ENCODE results near the gene PPP1CC. TPM values are rescaled to one million over a fixed set of nuclear protein-coding genes. Genes with fewer than 3 reads are reported as not detected.

The PPP1CC gene
- total and polyA plus RNA-seq, 2 donors (not counting 3 experiments of a cell fraction or from before 2014, with no cell fraction given), result 67.1 to 139 TPM

DNA sequence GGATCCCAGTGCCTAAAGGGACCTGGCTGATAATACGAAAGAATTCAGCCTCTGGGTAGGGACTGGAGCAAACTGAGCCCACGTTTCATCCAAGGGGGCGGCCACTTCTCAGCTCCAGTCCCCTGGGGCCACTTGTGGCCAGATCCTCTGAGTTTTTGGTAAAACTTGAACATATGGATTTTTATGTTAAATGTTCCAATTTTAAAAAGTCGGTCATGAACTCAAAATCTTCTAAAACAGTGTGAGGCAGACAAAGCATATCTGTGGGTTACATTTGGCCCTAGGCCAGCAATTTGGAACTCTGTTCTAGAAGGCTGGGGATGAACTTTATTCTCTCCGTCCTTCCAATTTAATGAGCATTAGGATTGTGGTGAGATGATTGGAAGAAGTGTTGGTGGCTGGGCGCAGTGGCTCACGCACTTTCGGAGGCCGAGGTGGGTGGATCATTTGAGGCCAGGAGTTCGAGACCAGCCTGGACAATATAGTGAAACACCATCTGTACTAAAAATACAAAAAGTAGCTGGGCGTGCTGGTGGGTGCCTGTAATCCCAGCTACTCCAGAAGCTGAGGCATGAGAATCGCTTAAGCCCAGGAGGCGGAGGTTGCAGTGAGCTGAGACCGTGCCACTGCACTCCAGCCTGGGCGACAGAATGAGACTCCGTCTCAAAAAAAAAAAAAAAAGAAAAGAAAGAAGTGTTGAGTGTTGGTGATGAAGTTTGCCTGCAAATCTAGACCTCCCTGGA lies 3.0 kb upstream of the PPP1CC start:
- Histone ChIP-seq H3K9me3 (replicated peaks; ENCODE audit: control insufficient read depth, insufficient read depth, low read length) (no peaks in the 10 kb centered on the region), H3K4me2 (ENCODE audit: insufficient read depth, low read length) (no peak overlapping the region), H3K9ac (replicated peaks; ENCODE audit: extremely low read depth, insufficient read depth, low read length) (no peak overlapping the region), H3K4me1 (ENCODE audit: control insufficient read depth, extremely low read depth, insufficient read depth, low read length) (peaks cover 26% of the 10 kb centered on the region), H3K27me3 (ENCODE audit: control insufficient read depth in 2 of 2, insufficient read depth in 2 of 2, low read length in 2 of 2) (no peaks in the 10 kb centered on the region), H3K27ac (ENCODE audit: insufficient read depth, low read depth, low read length) (no peak overlapping the region), H3K9me1 (replicated peaks; ENCODE audit: control insufficient read depth, extremely low read depth, insufficient read depth, low read length) (no peaks in the 10 kb centered on the region), H2AFZ (ENCODE audit: low read depth, low read length) (no peak overlapping the region), H3K36me3 (ENCODE audit: control insufficient read depth in 2 of 2, extremely low read depth in 1 of 2, insufficient read depth in 2 of 2, low read length in 2 of 2) (no peaks in the 10 kb centered on the region), H3K4me3 (replicated peaks in 1 of 3; ENCODE audit: insufficient read depth in 1 of 3, low read depth in 1 of 3, low read length in 3 of 3) (no peak overlapping the region), H4K20me1 (replicated peaks; ENCODE audit: control insufficient read depth, extremely low read depth, insufficient read depth, low read length) (peaks cover 10% of the 10 kb centered on the region), H3K79me2 (ENCODE audit: control insufficient read depth, insufficient read depth, low read length) (peaks cover 19% of the 10 kb centered on the region)
- TF ChIP-seq POLR2A (IDR thresholded peaks at IDR 0.05; ENCODE audit: low read depth, low read length) (no peak), EZH2 (IDR thresholded peaks at IDR 0.05; ENCODE audit: borderline replicate concordance, low read depth, low read length, severe bottlenecking) (no peak), JUN (IDR thresholded peaks at IDR 0.05; ENCODE audit: borderline replicate concordance, insufficient read depth, insufficient read length, low read depth) (no peak), POLR2AphosphoS5 (IDR thresholded peaks at IDR 0.05; ENCODE audit: insufficient read depth, low read depth, low read length) (no peak), MYC (IDR thresholded peaks at IDR 0.05; ENCODE audit: low read depth, low read length) (no peak), FOS (IDR thresholded peaks at IDR 0.05; ENCODE audit: borderline replicate concordance, insufficient read depth, low read length) (no peak), GATA2 (IDR thresholded peaks at IDR 0.05; ENCODE audit: insufficient read depth, insufficient read length, low read depth, low read length) (no peak)
- TF ChIP-seq, protein P1, sequence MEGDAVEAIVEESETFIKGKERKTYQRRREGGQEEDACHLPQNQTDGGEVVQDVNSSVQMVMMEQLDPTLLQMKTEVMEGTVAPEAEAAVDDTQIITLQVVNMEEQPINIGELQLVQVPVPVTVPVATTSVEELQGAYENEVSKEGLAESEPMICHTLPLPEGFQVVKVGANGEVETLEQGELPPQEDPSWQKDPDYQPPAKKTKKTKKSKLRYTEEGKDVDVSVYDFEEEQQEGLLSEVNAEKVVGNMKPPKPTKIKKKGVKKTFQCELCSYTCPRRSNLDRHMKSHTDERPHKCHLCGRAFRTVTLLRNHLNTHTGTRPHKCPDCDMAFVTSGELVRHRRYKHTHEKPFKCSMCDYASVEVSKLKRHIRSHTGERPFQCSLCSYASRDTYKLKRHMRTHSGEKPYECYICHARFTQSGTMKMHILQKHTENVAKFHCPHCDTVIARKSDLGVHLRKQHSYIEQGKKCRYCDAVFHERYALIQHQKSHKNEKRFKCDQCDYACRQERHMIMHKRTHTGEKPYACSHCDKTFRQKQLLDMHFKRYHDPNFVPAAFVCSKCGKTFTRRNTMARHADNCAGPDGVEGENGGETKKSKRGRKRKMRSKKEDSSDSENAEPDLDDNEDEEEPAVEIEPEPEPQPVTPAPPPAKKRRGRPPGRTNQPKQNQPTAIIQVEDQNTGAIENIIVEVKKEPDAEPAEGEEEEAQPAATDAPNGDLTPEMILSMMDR (IDR thresholded peaks at IDR 0.05; ENCODE audit: extremely low read depth in 1 of 2, insufficient read depth in 1 of 2, low read depth in 1 of 2, low read length in 2 of 2), result no peak
- TF ChIP-seq, protein P2, sequence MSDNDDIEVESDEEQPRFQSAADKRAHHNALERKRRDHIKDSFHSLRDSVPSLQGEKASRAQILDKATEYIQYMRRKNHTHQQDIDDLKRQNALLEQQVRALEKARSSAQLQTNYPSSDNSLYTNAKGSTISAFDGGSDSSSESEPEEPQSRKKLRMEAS (IDR thresholded peaks at IDR 0.05; ENCODE audit: insufficient read depth, insufficient read length), result no peak
- no TSS peak for BruUV-seq (replicated peaks)
- dilution Hi-C loops (cut with MboI; ENCODE audit: extremely low pct_ligation_motif_present, low sequenced_read_pairs) (no loop called here), intact Hi-C loops (cut with micrococcal nuclease) (no loop called here)
- CTCF ChIA-PET, result no interaction called here
- FAIRE-seq (no peak), DNase-seq (ENCODE audit: low read depth, low spot score) (no peak)
- POLR2A ChIA-PET, result no interaction called here

Data from endothelial cell of umbilical vein (primary cell).